ENCODE data around the gene CTDSPL.

The CTDSPL gene

DNA sequence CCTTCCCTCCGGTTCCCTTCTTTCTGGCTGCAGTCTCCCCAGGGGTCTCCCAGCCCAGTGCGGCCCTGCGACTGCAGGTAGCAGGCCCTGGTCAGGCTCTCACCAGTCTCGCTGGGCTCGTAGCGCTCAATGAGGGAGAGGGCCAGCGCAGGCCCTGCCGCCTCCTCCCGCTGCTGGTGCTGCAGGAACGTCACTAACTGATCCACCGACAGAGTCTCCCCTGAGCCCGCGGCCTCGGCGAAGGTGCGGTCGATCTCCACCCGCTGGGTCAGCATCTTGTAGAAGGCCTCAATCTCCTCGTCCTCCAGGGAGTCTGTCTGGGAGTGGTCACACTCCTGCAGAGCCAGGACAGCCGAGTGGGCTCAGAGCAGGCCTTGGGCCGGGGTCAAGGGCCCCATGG is 149.4 kb downstream of the CTDSPL start:
- TF ChIP-seq, protein P1, sequence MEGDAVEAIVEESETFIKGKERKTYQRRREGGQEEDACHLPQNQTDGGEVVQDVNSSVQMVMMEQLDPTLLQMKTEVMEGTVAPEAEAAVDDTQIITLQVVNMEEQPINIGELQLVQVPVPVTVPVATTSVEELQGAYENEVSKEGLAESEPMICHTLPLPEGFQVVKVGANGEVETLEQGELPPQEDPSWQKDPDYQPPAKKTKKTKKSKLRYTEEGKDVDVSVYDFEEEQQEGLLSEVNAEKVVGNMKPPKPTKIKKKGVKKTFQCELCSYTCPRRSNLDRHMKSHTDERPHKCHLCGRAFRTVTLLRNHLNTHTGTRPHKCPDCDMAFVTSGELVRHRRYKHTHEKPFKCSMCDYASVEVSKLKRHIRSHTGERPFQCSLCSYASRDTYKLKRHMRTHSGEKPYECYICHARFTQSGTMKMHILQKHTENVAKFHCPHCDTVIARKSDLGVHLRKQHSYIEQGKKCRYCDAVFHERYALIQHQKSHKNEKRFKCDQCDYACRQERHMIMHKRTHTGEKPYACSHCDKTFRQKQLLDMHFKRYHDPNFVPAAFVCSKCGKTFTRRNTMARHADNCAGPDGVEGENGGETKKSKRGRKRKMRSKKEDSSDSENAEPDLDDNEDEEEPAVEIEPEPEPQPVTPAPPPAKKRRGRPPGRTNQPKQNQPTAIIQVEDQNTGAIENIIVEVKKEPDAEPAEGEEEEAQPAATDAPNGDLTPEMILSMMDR (IDR thresholded peaks at IDR 0.05; ENCODE audit: low read length) = no peak
- TF ChIP-seq EZH2 (optimal IDR thresholded peaks at IDR 0.05; ENCODE audit: low read depth, low read length) (no peak), EZH2phosphoT487 (IDR thresholded peaks at IDR 0.05; ENCODE audit: low read length) (no peak)
- Histone ChIP-seq H3K9me3 (replicated peaks; ENCODE audit: insufficient read depth, low read length) (no peaks in the 10 kb centered on the region), H3K27me3 (replicated peaks; ENCODE audit: insufficient read depth, low read length) (no peaks in the 10 kb centered on the region), H3K4me1 (ENCODE audit: low read length) (no peaks in the 10 kb centered on the region), H3K4me2 (ENCODE audit: low read depth, low read length) (no peak overlapping the region), H3K27ac (ENCODE audit: low read length) (no peak overlapping the region), H4K20me1 (ENCODE audit: insufficient read depth, low read length) (no peaks in the 10 kb centered on the region), H3F3A (ENCODE audit: insufficient read depth, low read length) (no peaks in the 10 kb centered on the region), H3K9me2 (replicated peaks; ENCODE audit: insufficient read depth, low read length) (no peaks in the 10 kb centered on the region), H2AFZ (ENCODE audit: low read length) (no peak overlapping the region), H3K4me3 (ENCODE audit: low read length) (no peak overlapping the region), H3K9ac (ENCODE audit: low read length) (no peak overlapping the region), H3K79me2 (ENCODE audit: low read length) (no peaks in the 10 kb centered on the region), H3K36me3 (replicated peaks; ENCODE audit: insufficient read depth, low read length) (no peaks in the 10 kb centered on the region)
- DNase-seq = no peak

DNA sequence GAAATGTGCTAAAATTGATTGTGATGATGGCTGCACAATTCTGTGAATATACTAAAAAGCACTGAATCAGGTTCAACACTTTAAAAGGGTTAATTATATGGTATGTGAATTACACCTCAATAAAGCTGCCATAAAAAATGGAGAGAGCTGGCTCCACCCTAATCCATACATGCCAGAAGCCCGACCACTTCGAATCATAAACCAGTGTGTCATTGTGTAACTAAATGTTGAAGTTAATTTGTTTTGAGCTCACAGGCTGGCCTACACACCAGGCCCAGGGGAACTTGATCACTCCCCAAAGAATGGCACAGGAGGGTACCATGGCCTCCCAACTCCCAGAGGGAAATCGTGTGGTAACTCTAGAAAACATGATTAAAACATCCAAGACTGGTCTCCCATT is 153.8 kb downstream of the CTDSPL start:
- Histone ChIP-seq H3K79me2 (ENCODE audit: low read length) (no peaks in the 10 kb centered on the region), H3K27me3 (replicated peaks; ENCODE audit: insufficient read depth, low read length) (no peaks in the 10 kb centered on the region), H2AFZ (ENCODE audit: low read length) (no peak overlapping the region), H3K36me3 (replicated peaks; ENCODE audit: insufficient read depth, low read length) (no peaks in the 10 kb centered on the region), H3K4me1 (ENCODE audit: low read length) (no peaks in the 10 kb centered on the region), H3K9me3 (replicated peaks; ENCODE audit: insufficient read depth, low read length) (no peaks in the 10 kb centered on the region), H4K20me1 (ENCODE audit: insufficient read depth, low read length) (no peaks in the 10 kb centered on the region), H3F3A (ENCODE audit: insufficient read depth, low read length) (no peaks in the 10 kb centered on the region), H3K4me3 (ENCODE audit: low read length) (no peak overlapping the region), H3K27ac (ENCODE audit: low read length) (no peak overlapping the region), H3K9me2 (replicated peaks; ENCODE audit: insufficient read depth, low read length) (no peaks in the 10 kb centered on the region), H3K4me2 (ENCODE audit: low read depth, low read length) (no peak overlapping the region), H3K9ac (ENCODE audit: low read length) (no peak overlapping the region)
- TF ChIP-seq, protein P1 (IDR thresholded peaks at IDR 0.05; ENCODE audit: low read length) = no peak
- TF ChIP-seq EZH2phosphoT487 (IDR thresholded peaks at IDR 0.05; ENCODE audit: low read length) (no peak), EZH2 (optimal IDR thresholded peaks at IDR 0.05; ENCODE audit: low read depth, low read length) (no peak)
- DNase-seq = no peak

DNA sequence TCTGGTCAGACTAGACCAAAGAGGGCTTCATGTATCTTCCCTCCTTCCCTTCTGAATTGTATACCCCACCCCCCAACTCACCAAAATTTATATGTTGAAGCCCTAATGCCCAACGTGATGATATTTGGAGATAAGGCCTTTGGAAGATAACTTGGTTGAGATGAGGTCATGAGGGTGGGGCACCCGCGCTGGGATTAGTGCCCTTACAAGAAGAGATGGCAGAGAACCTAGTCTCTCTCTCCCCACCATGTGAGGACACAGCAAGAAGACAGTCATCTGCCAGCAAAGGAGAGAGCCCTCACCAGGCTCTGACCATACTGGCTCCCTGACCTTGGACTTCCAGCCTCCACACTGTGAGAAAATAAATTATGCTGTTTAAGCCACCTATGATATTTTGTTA is 154.3 kb downstream of the CTDSPL start:
- Histone ChIP-seq H2AFZ (ENCODE audit: low read length) (no peak overlapping the region), H3K27me3 (replicated peaks; ENCODE audit: insufficient read depth, low read length) (no peaks in the 10 kb centered on the region), H3F3A (ENCODE audit: insufficient read depth, low read length) (no peaks in the 10 kb centered on the region), H3K9me3 (replicated peaks; ENCODE audit: insufficient read depth, low read length) (no peaks in the 10 kb centered on the region), H3K4me2 (ENCODE audit: low read depth, low read length) (no peak overlapping the region), H3K27ac (ENCODE audit: low read length) (no peak overlapping the region), H3K79me2 (ENCODE audit: low read length) (no peaks in the 10 kb centered on the region), H3K4me3 (ENCODE audit: low read length) (no peak overlapping the region), H4K20me1 (ENCODE audit: insufficient read depth, low read length) (no peaks in the 10 kb centered on the region), H3K9me2 (replicated peaks; ENCODE audit: insufficient read depth, low read length) (no peaks in the 10 kb centered on the region), H3K36me3 (replicated peaks; ENCODE audit: insufficient read depth, low read length) (no peaks in the 10 kb centered on the region), H3K4me1 (ENCODE audit: low read length) (no peaks in the 10 kb centered on the region), H3K9ac (ENCODE audit: low read length) (no peak overlapping the region)
- no peak for DNase-seq
- TF ChIP-seq, protein P1 (IDR thresholded peaks at IDR 0.05; ENCODE audit: low read length) = no peak
- TF ChIP-seq EZH2phosphoT487 (IDR thresholded peaks at IDR 0.05; ENCODE audit: low read length) (no peak), EZH2 (optimal IDR thresholded peaks at IDR 0.05; ENCODE audit: low read depth, low read length) (no peak)
